ENCODE results near the gene DIP2C. TPM values are rescaled to one million over a fixed set of nuclear protein-coding genes. Genes with fewer than 3 reads are reported as not detected.

Gene DIP2C
- total RNA-seq, 1 experiment from 2014 or later, result 11.4 TPM

- no TSS peak for BruUV-seq (replicated peaks)
- H3K9me3 Mint-ChIP-seq (ENCODE audit: unreplicated experiment), result no peaks in the 10 kb centered on the region
- H3K4me1 Mint-ChIP-seq (ENCODE audit: low read depth, unreplicated experiment), result peaks cover 16% of the 10 kb centered on the region
These were observed 32.6 kb downstream of the DIP2C start for GRCh38 chr10:656883-657282.

GRCh38 chr10:655184-655583, 34.3 kb downstream of the DIP2C start:
- no peaks in the 10 kb centered on the region for H3K9me3 Mint-ChIP-seq (ENCODE audit: unreplicated experiment)
- ChIA-PET POLR2A (no interaction called here), CTCF (no interaction called here)
- no peak for DNase-seq
- no peak overlapping the region for H3K4me3 Mint-ChIP-seq (ENCODE audit: unreplicated experiment)
- no peaks in the 10 kb centered on the region for H3K27me3 Mint-ChIP-seq (ENCODE audit: insufficient read depth, unreplicated experiment)
- BruUV-seq (replicated peaks), result no TSS peak
- no peaks in the 10 kb centered on the region for H3K36me3 ChIP-seq (ENCODE audit: control insufficient read depth, insufficient read depth, low read length)
- no peak overlapping the region for H3K4me3 ChIP-seq (ENCODE audit: low read depth, low read length)
- no peak overlapping the region for H3K27ac Mint-ChIP-seq (ENCODE audit: unreplicated experiment)
- H3K27me3 ChIP-seq (replicated peaks; ENCODE audit: control insufficient read depth, insufficient read depth, low read length), result no peaks in the 10 kb centered on the region
- no peak for TF ChIP-seq CTCF (IDR thresholded peaks at IDR 0.05; ENCODE audit: insufficient read depth in 1 of 2, low read depth in 1 of 2, low read length in 1 of 2, severe bottlenecking in 1 of 2, unreplicated experiment in 1 of 2)
- peaks cover 20% of the 10 kb centered on the region for H3K4me1 ChIP-seq
- H3K36me3 Mint-ChIP-seq (ENCODE audit: insufficient read depth, unreplicated experiment), result peaks cover 17% of the 10 kb centered on the region
- H3K4me1 Mint-ChIP-seq (ENCODE audit: low read depth, unreplicated experiment), result peaks cover 17% of the 10 kb centered on the region
- intact Hi-C loops (cut with micrococcal nuclease; ENCODE audit: unreplicated experiment), result no loop called here
- no peaks in the 10 kb centered on the region for H3K9me3 ChIP-seq

More at GRCh38 chr10:656883-657282, 32.6 kb downstream of the DIP2C start:
- ChIA-PET POLR2A (no interaction called here), CTCF (no interaction called here)
- Mint-ChIP-seq H3K27ac (ENCODE audit: unreplicated experiment) (no peak overlapping the region), H3K4me3 (ENCODE audit: unreplicated experiment) (no peak overlapping the region), H3K36me3 (ENCODE audit: insufficient read depth, unreplicated experiment) (peaks cover 6% of the 10 kb centered on the region), H3K27me3 (ENCODE audit: insufficient read depth, unreplicated experiment) (no peaks in the 10 kb centered on the region)
- Histone ChIP-seq H3K4me3 (ENCODE audit: low read depth, low read length) (no peak overlapping the region), H3K36me3 (ENCODE audit: control insufficient read depth, insufficient read depth, low read length) (no peaks in the 10 kb centered on the region), H3K4me1 (peaks cover 14% of the 10 kb centered on the region), H3K27me3 (replicated peaks; ENCODE audit: control insufficient read depth, insufficient read depth, low read length) (no peaks in the 10 kb centered on the region), H3K9me3 (no peaks in the 10 kb centered on the region)
- intact Hi-C loops (cut with micrococcal nuclease; ENCODE audit: unreplicated experiment), result no loop called here
- TF ChIP-seq CTCF (IDR thresholded peaks at IDR 0.05; ENCODE audit: insufficient read depth in 1 of 2, low read depth in 1 of 2, low read length in 1 of 2, severe bottlenecking in 1 of 2, unreplicated experiment in 1 of 2), result no peak
- peak in 1 of 2 experiments; percentile 28 for DNase-seq

- Mint-ChIP-seq H3K4me1 (ENCODE audit: low read depth, unreplicated experiment) (peaks cover 17% of the 10 kb centered on the region), H3K9me3 (ENCODE audit: unreplicated experiment) (no peaks in the 10 kb centered on the region), H3K36me3 (ENCODE audit: insufficient read depth, unreplicated experiment) (peaks cover 18% of the 10 kb centered on the region), H3K4me3 (ENCODE audit: unreplicated experiment) (no peak overlapping the region), H3K27ac (ENCODE audit: unreplicated experiment) (no peak overlapping the region), H3K27me3 (ENCODE audit: insufficient read depth, unreplicated experiment) (no peaks in the 10 kb centered on the region)
- no peaks in the 10 kb centered on the region for H3K9me3 ChIP-seq
- intact Hi-C loops (cut with micrococcal nuclease; ENCODE audit: unreplicated experiment), result no loop called here
- peaks cover 21% of the 10 kb centered on the region for H3K4me1 ChIP-seq
- H3K27me3 ChIP-seq (replicated peaks; ENCODE audit: control insufficient read depth, insufficient read depth, low read length), result no peaks in the 10 kb centered on the region
- ChIA-PET POLR2A (no interaction called here), CTCF (no interaction called here)
- no peaks in the 10 kb centered on the region for H3K36me3 ChIP-seq (ENCODE audit: control insufficient read depth, insufficient read depth, low read length)
- no TSS peak for BruUV-seq (replicated peaks)
- no peak for TF ChIP-seq CTCF (IDR thresholded peaks at IDR 0.05; ENCODE audit: insufficient read depth in 1 of 2, low read depth in 1 of 2, low read length in 1 of 2, severe bottlenecking in 1 of 2, unreplicated experiment in 1 of 2)
- DNase-seq, result no peak
- H3K4me3 ChIP-seq (ENCODE audit: low read depth, low read length), result no peak overlapping the region
These were observed 34.8 kb downstream of the DIP2C start for GRCh38 chr10:654647-654996.
